AG10803 (cell line): ENCODE data around the gene CD300H.

Experiments
- DNase-seq: peaks from one replicate; pipeline ENCODE4 v3.0.0; 2010; ENCODE audit warnings: low read depth
- H3K4me3 ChIP-seq: 2 replicates; pipeline ENCODE4 v1.5.1; 2011; ENCODE audit warnings: mild to moderate bottlenecking, low read length, control low read depth
- TF ChIP-seq, protein P1 (sequence below): conservative IDR thresholded peaks from 2 replicates; pipeline ENCODE4 v1.5.1; 2011; ENCODE audit warnings: mild to moderate bottlenecking, low read length, control low read depth, inconsistent platforms

Gene CD300H

DNA sequence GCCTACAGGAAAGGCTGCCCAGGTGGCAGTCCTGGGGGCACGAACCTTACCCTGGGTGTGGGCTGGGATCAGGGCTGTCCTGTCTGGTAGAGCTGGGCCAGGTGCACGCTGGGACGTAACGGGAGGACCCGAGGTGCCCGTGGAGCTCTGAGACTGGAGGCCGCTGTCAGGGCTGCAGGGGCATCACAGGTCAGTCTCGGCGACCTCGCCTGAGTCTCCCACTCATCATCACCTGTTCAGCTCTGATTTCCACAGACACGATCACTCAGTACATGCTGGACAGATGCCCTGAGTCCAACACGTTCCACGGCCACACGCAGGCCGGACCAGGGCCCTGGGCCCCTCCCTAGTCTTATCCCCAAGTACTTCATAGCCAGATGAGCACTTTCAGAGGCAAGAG lies 16.7 kb downstream of the CD300H start:
- TF ChIP-seq, protein P1, sequence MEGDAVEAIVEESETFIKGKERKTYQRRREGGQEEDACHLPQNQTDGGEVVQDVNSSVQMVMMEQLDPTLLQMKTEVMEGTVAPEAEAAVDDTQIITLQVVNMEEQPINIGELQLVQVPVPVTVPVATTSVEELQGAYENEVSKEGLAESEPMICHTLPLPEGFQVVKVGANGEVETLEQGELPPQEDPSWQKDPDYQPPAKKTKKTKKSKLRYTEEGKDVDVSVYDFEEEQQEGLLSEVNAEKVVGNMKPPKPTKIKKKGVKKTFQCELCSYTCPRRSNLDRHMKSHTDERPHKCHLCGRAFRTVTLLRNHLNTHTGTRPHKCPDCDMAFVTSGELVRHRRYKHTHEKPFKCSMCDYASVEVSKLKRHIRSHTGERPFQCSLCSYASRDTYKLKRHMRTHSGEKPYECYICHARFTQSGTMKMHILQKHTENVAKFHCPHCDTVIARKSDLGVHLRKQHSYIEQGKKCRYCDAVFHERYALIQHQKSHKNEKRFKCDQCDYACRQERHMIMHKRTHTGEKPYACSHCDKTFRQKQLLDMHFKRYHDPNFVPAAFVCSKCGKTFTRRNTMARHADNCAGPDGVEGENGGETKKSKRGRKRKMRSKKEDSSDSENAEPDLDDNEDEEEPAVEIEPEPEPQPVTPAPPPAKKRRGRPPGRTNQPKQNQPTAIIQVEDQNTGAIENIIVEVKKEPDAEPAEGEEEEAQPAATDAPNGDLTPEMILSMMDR: no peak
- H3K4me3 ChIP-seq: no peak overlapping the region
- DNase-seq: no peak

- no peak overlapping the region for H3K4me3 ChIP-seq
- TF ChIP-seq, protein P1: no peak
- no peak for DNase-seq
These were observed 18.0 kb downstream of the CD300H start for GRCh38 chr17:74549343-74549742.

- no peak overlapping the region for H3K4me3 ChIP-seq
- TF ChIP-seq, protein P1: no peak
- no peak for DNase-seq
These were observed 19.6 kb downstream of the CD300H start for GRCh38 chr17:74547736-74548135.

- TF ChIP-seq, protein P1: no peak
- DNase-seq: no peak
- H3K4me3 ChIP-seq: no peak overlapping the region
These were observed 20.0 kb downstream of the CD300H start for GRCh38 chr17:74547264-74547663.

DNA sequence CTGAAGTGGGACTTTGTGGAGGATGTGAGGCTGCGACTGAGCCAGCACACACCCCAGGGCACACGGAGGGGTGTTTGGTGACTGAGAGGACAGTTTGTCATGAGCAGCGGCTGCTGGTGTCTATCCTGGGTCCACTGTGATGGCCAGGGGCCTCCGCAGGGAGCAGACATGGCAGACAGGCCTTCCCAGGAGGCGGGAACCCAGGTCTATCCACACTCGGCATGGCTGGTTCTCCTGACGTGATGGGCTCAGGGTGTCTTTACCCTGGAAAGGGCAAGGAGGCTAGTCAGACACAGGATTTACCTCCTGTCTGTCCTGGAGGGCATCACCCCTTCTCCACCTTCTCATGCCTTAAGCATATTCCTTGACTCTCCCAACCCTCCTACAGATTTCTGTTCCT lies 20.7 kb downstream of the CD300H start:
- TF ChIP-seq, protein P1: no peak
- no peak for DNase-seq
- no peak overlapping the region for H3K4me3 ChIP-seq

GRCh38 chr17:74545843-74546230 lies 21.5 kb downstream of the CD300H start, which contains the start of gene CD300C:
Gene CD300C, minus strand, starts transcription at chr17:74546115. Its CDS starts 333 bp downstream, at chr17:74545782.
- H3K4me3 ChIP-seq: no peak within 1 kb of the TSS
- peak; percentile 2 for DNase-seq
- TF ChIP-seq, protein P1: no peak

DNA sequence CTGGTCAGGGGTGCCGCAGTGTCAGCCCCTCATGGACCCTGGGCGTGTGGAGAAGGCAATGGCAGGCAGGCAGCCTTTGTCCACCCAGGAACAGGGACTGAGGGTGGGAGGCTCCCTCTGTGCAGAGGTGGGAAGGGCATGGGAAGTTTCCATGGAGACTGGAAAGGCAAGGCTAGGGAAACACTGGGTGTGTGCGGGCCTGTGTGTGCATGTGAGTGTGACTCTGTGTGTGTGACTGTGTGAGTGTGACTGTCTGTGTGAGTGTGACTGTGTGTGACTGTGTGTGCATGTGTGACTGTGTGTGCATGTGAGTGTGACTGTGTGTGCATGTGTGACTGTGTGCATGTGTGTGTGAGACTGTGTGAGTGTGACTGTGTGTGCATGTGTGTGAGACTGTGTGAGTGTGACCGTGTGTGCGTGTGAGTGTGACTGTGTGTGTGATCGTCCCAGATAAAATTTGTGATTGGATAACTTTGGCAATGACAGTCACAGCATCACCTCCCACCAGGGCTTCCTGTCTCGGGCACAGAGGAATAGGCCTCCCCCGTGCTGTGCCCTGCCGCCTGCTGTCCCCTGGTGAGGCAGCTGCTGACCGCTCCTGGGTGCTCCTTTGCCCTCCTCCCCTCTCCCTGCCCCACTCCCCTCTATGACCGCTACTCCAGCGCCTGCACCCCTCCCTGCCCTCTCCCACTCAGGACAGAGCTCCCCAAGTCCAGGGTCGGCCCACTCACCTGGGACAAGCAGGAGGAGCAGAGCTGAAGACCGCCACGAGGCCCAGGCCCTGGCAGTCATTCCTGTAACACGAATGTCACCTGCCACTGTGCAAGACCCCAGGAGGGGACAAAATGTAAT lies 22.1 kb downstream of the CD300H start:
- no peak for DNase-seq
- TF ChIP-seq, protein P1: no peak
- no peak overlapping the region for H3K4me3 ChIP-seq
